HG02678 (cell line): ENCODE results near the gene PHLPP2.
"Not testable (repeated sequence)": the region's sequence is repeated elsewhere in the genome, so short reads cannot be mapped to it uniquely, and the experiment has no call there.

Experiments used
- ATAC-seq: cut with Tn5 transposase; IDR thresholded peaks from one replicate; pipeline ENCODE4 v1.9.1; 2021; ENCODE audit warnings: mild to moderate bottlenecking, moderate library complexity; ENCODE audit not compliant: unreplicated experiment

PHLPP2 gene

DNA sequence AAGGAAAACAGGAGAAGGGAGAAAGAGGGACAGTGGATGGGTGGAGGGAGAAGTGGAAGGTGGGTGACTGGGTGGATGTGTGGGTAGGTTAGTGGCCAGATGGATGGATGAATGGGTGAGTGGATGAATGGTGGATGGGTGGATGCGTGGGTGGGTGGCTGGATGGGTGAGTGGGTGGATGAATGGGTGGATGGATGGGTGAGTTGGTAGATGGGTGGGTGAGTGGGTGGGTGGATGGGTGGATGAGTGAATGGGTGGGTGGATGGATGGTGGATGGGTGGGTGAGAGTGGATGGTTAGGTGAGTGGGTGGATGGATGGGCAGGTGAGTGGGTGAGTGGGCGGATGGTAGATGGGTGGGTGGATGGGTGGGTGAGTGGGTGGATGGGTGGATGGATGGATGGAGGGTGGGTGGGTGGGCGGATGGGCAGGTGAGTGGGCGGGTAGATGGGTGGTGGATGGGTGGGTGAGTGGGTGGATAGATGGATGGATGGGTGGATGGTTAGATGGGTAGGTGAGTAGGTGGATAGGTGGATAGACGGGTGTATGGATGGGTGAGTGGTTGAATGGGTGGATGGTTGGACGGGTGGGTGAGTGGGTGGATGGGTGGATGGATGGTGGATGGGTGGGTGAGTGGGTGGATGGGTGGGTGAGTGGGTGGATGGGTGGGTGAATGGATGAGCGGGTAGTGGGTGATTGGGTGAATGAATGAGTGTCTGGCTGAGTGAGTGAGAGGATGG is 99.2 kb downstream of the PHLPP2 start:
- no peak for ATAC-seq

- ATAC-seq, result no peak
Observed at GRCh38 chr16:71623597-71623996, 100.9 kb downstream of the PHLPP2 start.

DNA sequence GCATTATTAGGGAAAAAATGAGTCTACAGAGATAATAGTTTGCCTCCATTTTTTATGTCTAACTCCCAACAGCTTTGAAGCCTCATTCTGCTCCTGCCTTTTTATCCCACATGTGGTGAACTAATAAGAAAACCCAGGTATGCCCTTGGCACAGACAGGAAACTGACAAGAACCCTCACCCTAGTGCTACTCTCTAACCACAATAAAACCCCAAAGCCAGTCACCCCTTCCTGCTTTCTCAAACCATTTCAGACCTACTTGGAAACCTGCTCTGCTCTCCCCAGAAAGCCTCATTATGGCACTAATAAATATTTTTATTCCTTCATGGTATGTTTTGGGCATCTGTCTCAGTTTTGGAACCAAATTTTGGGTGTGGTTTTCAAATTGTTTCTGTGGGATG is 102.4 kb downstream of the PHLPP2 start:
- no peak for ATAC-seq

DNA sequence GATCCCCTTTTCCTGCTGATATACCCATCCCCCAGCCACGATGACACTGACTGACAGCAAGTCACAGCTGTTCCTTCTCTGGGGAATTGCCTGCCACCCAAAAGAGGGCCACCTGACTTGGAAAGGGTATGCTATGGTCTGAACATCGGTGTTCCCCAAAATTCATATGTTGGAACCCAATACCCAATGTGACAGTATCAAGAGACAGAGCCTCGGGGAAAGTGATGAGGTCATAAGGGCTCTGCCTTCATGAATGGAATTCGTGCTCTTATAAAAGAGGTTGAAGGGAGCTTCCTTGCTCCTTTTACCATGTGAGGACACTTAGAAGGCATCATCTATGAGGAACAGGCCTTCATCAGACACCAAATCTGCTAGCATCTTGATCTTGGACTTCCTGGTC is 106.1 kb downstream of the PHLPP2 start:
- ATAC-seq, result no peak

DNA sequence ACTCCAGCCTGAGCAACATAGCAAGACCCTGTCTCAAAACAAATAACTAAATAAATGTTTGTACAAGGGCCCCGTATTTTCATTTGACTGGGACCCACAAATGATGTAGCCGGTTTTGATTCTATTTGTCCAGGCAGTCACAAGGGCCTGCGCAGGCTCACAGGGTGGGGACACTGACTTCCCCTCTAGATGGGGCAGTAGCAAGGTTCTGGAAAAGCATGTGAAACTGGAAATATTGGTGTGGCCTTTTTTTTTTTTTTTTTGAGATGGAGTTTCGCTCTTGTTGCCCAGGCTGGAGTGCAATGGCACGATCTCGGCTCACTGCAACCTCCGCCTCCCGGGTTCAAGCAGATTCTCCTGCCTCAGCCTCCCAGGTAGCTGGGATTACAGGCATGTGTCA is 109.5 kb downstream of the PHLPP2 start:
- not testable (repeated sequence) for ATAC-seq

GRCh38 chr16:71610936-71611871 is 113.3 kb downstream of the PHLPP2 start:
- ATAC-seq, result peak; percentile 57

- no peak for ATAC-seq
Observed at GRCh38 chr16:71610447-71610846, 114.1 kb downstream of the PHLPP2 start.

- no peak for ATAC-seq
Observed at GRCh38 chr16:71609066-71609465, 115.4 kb downstream of the PHLPP2 start.

DNA sequence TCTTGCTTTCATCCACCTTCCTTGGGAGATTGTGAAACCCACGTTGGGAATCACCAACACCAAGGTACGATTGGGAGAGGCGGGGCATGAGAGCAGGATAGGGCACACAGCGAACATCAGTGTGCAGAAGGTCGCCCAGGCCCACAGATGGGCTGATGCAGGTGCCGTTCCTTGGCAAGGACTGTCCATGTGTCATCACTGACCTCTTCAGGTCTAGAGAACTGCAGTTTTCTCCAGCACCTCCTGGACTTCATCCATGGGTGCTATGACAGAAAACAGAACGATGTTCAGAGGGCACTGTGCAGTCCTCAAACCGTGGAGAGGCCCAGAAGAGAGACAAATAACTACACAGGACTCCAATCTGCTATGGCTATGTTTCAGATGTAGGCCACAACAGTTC is 123.7 kb downstream of the PHLPP2 start:
- ATAC-seq, result no peak

- not testable (repeated sequence) for ATAC-seq
Observed at GRCh38 chr16:71598426-71598825, 126.1 kb downstream of the PHLPP2 start.

DNA sequence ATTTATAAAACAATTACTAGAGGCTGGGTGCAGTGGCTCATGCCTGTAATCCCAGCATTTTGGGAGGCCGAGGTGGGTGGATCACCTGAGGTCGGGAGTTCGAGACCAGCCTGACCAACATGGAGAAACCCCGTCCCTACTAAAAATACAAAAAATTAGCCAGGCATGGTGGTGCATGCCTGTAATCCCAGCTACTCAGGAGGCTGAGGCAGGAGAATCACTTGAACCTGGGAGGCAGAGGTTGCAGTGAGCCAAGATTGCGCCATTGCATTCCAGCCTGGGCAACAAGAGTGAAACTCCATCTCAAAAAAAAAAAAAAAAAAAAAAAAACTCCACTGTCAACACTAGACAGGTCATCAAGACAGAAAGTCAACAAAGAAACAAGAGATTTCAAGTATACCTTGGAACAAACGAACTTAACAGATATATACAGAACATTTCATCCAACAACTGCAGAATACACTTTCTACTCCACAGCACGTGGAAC is 129.1 kb downstream of the PHLPP2 start:
- not testable (repeated sequence) for ATAC-seq
